Neural progenitor cell (in vitro differentiated cells): ENCODE results near the gene NACA2. TPM values are rescaled to one million over a fixed set of nuclear protein-coding genes. Genes with fewer than 3 reads are reported as not detected.

Experiments used
- DNase-seq: peaks from one replicate; pipeline ENCODE4 v3.0.0-alpha.2; 2016; ENCODE audit warnings: low spot score
- H2AFZ ChIP-seq: fragments of 200-600 bp; sonication (generic); replicated peaks from 2 replicates; pipeline ENCODE4 v1.6.1; 2016; ENCODE audit warnings: antibody characterized with exemption
- H3F3A ChIP-seq: fragments of 200-600 bp; sonication (generic); 2 replicates; pipeline ENCODE4 v1.6.1; 2016; ENCODE audit warnings: antibody characterized with exemption, low read depth
- H3K27ac ChIP-seq: fragments of 200-600 bp; sonication (generic); 2 replicates; pipeline ENCODE4 v1.5.1; 2016; ENCODE audit warnings: mild to moderate bottlenecking
- H3K27me3 ChIP-seq: fragments of 200-600 bp; sonication (generic); 2 replicates; pipeline ENCODE4 v1.6.1; 2016; ENCODE audit warnings: mild to moderate bottlenecking, moderate library complexity
- H3K36me3 ChIP-seq: fragments of 200-600 bp; sonication (generic); 2 replicates; pipeline ENCODE4 v1.5.1; 2016
- H3K4me1 ChIP-seq: fragments of 200-600 bp; sonication (generic); 2 replicates; pipeline ENCODE4 v1.6.1; 2016; ENCODE audit warnings: mixed run types
- H3K4me2 ChIP-seq: fragments of 200-600 bp; sonication (generic); 2 replicates; pipeline ENCODE4 v1.6.1; 2016
- H3K4me3 ChIP-seq: fragments of 200-600 bp; sonication (generic); 2 replicates; pipeline ENCODE4 v1.5.1; 2016
- H3K79me2 ChIP-seq: fragments of 200-600 bp; sonication (generic); 2 replicates; pipeline ENCODE4 v1.6.1; 2016; ENCODE audit warnings: low read depth
- H3K9ac ChIP-seq: fragments of 200-600 bp; sonication (generic); 2 replicates; pipeline ENCODE4 v1.6.1; 2016
- H3K9me3 ChIP-seq: fragments of 200-600 bp; sonication (generic); 2 replicates; pipeline ENCODE4 v1.5.1; 2016; ENCODE audit warnings: low read depth
- H4K20me1 ChIP-seq: fragments of 200-600 bp; sonication (generic); 2 replicates; pipeline ENCODE4 v1.6.1; 2016; ENCODE audit warnings: low read depth
- H3K27ac Mint-ChIP-seq: 3 replicates; pipeline ENCODE4 v1.8.0; 2021; ENCODE audit warnings: mixed read lengths
- H3K27me3 Mint-ChIP-seq: 2 replicates; pipeline ENCODE4 v1.8.0; 2022; ENCODE audit warnings: low read depth, mild to moderate bottlenecking, inconsistent platforms, moderate library complexity, mixed read lengths; ENCODE audit not compliant: insufficient read depth
- H3K36me3 Mint-ChIP-seq: 3 replicates; pipeline ENCODE4 v1.8.0; 2021; ENCODE audit warnings: mixed read lengths
- H3K4me1 Mint-ChIP-seq: 3 replicates; pipeline ENCODE4 v1.8.0; 2021; ENCODE audit warnings: mixed read lengths
- H3K4me3 Mint-ChIP-seq: 3 replicates; pipeline ENCODE4 v1.8.0; 2021; ENCODE audit warnings: mild to moderate bottlenecking, moderate library complexity, mixed read lengths
- H3K9me3 Mint-ChIP-seq: 3 replicates; pipeline ENCODE4 v1.8.0; 2020; ENCODE audit warnings: mixed read lengths
- CTCF ChIP-seq: fragments of 200-600 bp; sonication (generic); IDR thresholded peaks from 2 replicates; pipeline ENCODE4 v1.5.1; 2017; ENCODE audit warnings: antibody characterized with exemption, mild to moderate bottlenecking
- EZH2 ChIP-seq: fragments of 200-600 bp; sonication (generic); IDR thresholded peaks from 2 replicates; pipeline ENCODE4 v1.6.1; 2017; ENCODE audit warnings: antibody characterized with exemption, mild to moderate bottlenecking, moderate library complexity
- EZH2phosphoT487 ChIP-seq: fragments of 200-600 bp; sonication (generic); IDR thresholded peaks from 2 replicates; pipeline ENCODE4 v1.6.1; 2017; ENCODE audit warnings: antibody characterized with exemption
- total RNA-seq: library from RNA; depleted of rRNA; stranded (reverse); fragments of >200 nt; gene quantifications from 2 replicates; pipeline ENCODE4 v1.2.3, GENCODE V29; 2015; ENCODE audit warnings: low replicate concordance

NACA2 gene
- total RNA-seq, 1 donor from 2014 or later, result not detected

GRCh38 chr17:61562287-61562686, 28.7 kb downstream of the NACA2 start:
- no peaks in the 10 kb centered on the region for H3K4me1 Mint-ChIP-seq
- no peaks in the 10 kb centered on the region for H3K79me2 ChIP-seq
- DNase-seq, result no peak

GRCh38 chr17:61561354-61561753, 29.7 kb downstream of the NACA2 start:
- H3K79me2 ChIP-seq, result no peaks in the 10 kb centered on the region
- H3K4me1 Mint-ChIP-seq, result no peaks in the 10 kb centered on the region
- no peaks in the 10 kb centered on the region for H3F3A ChIP-seq
- H3K27me3 Mint-ChIP-seq, result no peaks in the 10 kb centered on the region
- no peaks in the 10 kb centered on the region for H3K9me3 ChIP-seq
- no peak overlapping the region for H3K4me2 ChIP-seq
- H3K4me3 Mint-ChIP-seq, result no peak overlapping the region
- no peak overlapping the region for H3K9ac ChIP-seq
- no peaks in the 10 kb centered on the region for H4K20me1 ChIP-seq
- H3K27me3 ChIP-seq, result no peaks in the 10 kb centered on the region
- H3K9me3 Mint-ChIP-seq, result no peaks in the 10 kb centered on the region
- H3K4me1 ChIP-seq, result no peaks in the 10 kb centered on the region
- TF ChIP-seq CTCF (no peak), EZH2phosphoT487 (no peak), EZH2 (no peak)
- H3K27ac Mint-ChIP-seq, result no peak overlapping the region
- no peak overlapping the region for H3K27ac ChIP-seq
- H3K4me3 ChIP-seq, result no peak overlapping the region
- H3K36me3 Mint-ChIP-seq, result no peaks in the 10 kb centered on the region
- H2AFZ ChIP-seq, result no peak overlapping the region
- DNase-seq, result no peak
- H3K36me3 ChIP-seq, result no peaks in the 10 kb centered on the region

More at GRCh38 chr17:61562287-61562686, 28.7 kb downstream of the NACA2 start:
- H3K9ac ChIP-seq, result no peak overlapping the region
- H4K20me1 ChIP-seq, result no peaks in the 10 kb centered on the region
- TF ChIP-seq EZH2phosphoT487 (no peak), CTCF (no peak), EZH2 (no peak)
- no peaks in the 10 kb centered on the region for H3F3A ChIP-seq
- no peak overlapping the region for H3K4me3 Mint-ChIP-seq
- no peak overlapping the region for H3K27ac ChIP-seq
- no peaks in the 10 kb centered on the region for H3K27me3 Mint-ChIP-seq
- no peak overlapping the region for H3K27ac Mint-ChIP-seq
- no peaks in the 10 kb centered on the region for H3K27me3 ChIP-seq
- no peak overlapping the region for H2AFZ ChIP-seq
- H3K4me2 ChIP-seq, result no peak overlapping the region
- no peaks in the 10 kb centered on the region for H3K36me3 ChIP-seq
- no peaks in the 10 kb centered on the region for H3K9me3 Mint-ChIP-seq
- no peaks in the 10 kb centered on the region for H3K4me1 ChIP-seq
- H3K4me3 ChIP-seq, result no peak overlapping the region
- no peaks in the 10 kb centered on the region for H3K9me3 ChIP-seq
- no peaks in the 10 kb centered on the region for H3K36me3 Mint-ChIP-seq

GRCh38 chr17:61560071-61560470, 30.9 kb downstream of the NACA2 start:
- Histone ChIP-seq H3K79me2 (no peaks in the 10 kb centered on the region), H3K9ac (no peak overlapping the region), H3K36me3 (no peaks in the 10 kb centered on the region), H4K20me1 (no peaks in the 10 kb centered on the region), H3K4me2 (no peak overlapping the region), H3K27me3 (no peaks in the 10 kb centered on the region), H2AFZ (no peak overlapping the region), H3K9me3 (no peaks in the 10 kb centered on the region), H3K4me3 (no peak overlapping the region), H3F3A (no peaks in the 10 kb centered on the region), H3K4me1 (no peaks in the 10 kb centered on the region), H3K27ac (no peak overlapping the region)
- Mint-ChIP-seq H3K4me3 (no peak overlapping the region), H3K27ac (no peak overlapping the region), H3K36me3 (no peaks in the 10 kb centered on the region), H3K4me1 (no peaks in the 10 kb centered on the region), H3K27me3 (no peaks in the 10 kb centered on the region), H3K9me3 (no peaks in the 10 kb centered on the region)
- TF ChIP-seq EZH2phosphoT487 (no peak), CTCF (no peak), EZH2 (no peak)
- DNase-seq, result no peak
